ENCODE results near the gene C6orf89.

- TF ChIP-seq CTCF (conservative IDR thresholded peaks at IDR 0.05) (no peak), EZH2 (IDR thresholded peaks at IDR 0.05; ENCODE audit: low read depth) (no peak)
Measured at GRCh38 chr6:36964908-36965307, 79.2 kb downstream of the C6orf89 start.
